ENCODE results near the gene ERRFI1. TPM values are rescaled to one million over a fixed set of nuclear protein-coding genes. Genes with fewer than 3 reads are reported as not detected.

The ERRFI1 gene
- total RNA-seq, 4 donors from 2014 or later: 26.4 to 96.8 (median 61.2) TPM

DNA sequence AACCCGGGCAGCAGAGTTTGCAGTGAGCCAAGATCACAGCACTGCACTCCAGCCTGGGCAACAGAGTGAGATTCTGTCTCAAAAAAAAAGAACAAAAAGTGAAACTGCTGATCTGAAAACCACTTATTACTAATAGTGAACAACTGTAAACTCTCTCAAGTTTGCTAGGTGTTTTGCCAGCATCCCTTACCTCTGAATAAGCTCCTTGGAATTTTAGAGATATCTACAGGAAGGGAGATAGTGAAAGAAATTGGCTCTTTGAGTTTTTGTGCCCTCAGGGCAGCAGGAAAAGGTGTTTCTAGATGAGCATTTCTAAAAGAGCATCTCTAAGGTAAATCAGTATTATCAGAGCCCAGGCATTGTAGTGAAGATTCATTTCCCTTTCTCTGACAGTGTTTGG lies 37.5 kb downstream of the ERRFI1 start:
- Histone ChIP-seq H3K9me3 (no peaks in the 10 kb centered on the region), H3K4me3 (no peak overlapping the region), H3K36me3 (peaks cover 0 to 37% (median 0%) of the 10 kb centered on the region in 3 donors), H3K27me3 (no peaks in the 10 kb centered on the region), H3K4me1 (no peaks in the 10 kb centered on the region), H3K27ac (no peak overlapping the region)
- DNase-seq: no peak
- no peak for TF ChIP-seq POLR2A (IDR thresholded peaks at IDR 0.05)
- TF ChIP-seq, protein P1, sequence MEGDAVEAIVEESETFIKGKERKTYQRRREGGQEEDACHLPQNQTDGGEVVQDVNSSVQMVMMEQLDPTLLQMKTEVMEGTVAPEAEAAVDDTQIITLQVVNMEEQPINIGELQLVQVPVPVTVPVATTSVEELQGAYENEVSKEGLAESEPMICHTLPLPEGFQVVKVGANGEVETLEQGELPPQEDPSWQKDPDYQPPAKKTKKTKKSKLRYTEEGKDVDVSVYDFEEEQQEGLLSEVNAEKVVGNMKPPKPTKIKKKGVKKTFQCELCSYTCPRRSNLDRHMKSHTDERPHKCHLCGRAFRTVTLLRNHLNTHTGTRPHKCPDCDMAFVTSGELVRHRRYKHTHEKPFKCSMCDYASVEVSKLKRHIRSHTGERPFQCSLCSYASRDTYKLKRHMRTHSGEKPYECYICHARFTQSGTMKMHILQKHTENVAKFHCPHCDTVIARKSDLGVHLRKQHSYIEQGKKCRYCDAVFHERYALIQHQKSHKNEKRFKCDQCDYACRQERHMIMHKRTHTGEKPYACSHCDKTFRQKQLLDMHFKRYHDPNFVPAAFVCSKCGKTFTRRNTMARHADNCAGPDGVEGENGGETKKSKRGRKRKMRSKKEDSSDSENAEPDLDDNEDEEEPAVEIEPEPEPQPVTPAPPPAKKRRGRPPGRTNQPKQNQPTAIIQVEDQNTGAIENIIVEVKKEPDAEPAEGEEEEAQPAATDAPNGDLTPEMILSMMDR (IDR thresholded peaks at IDR 0.05): no peak

DNA sequence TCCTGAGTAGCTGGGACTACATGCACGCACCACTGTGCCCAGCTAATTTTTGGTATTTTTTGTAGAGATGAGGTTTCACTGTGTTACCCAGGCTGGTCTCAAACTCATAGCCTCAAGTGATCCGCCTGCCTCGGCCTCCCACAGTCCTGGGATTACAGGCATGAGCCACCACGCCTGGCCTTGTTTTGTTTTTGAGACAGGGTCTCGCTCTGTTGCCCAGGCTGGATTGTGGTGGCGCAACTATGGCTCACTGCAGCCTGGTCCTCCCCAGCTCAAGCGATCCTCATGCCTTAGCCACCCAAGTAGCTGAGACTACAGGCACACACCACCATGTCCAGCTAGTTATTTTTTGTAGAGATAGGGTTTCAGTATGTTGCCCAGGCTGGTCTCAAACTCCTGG lies 38.6 kb downstream of the ERRFI1 start:
- Histone ChIP-seq H3K9me3 (no peaks in the 10 kb centered on the region), H3K36me3 (peaks cover 0 to 46% (median 0%) of the 10 kb centered on the region in 3 donors), H3K4me3 (no peak overlapping the region), H3K27ac (no peak overlapping the region), H3K27me3 (no peaks in the 10 kb centered on the region), H3K4me1 (peaks cover 0 to 2% (median 0%) of the 10 kb centered on the region in 4 donors)
- TF ChIP-seq POLR2A (IDR thresholded peaks at IDR 0.05): no peak
- TF ChIP-seq, protein P1 (IDR thresholded peaks at IDR 0.05): no peak
- DNase-seq: no peak

DNA sequence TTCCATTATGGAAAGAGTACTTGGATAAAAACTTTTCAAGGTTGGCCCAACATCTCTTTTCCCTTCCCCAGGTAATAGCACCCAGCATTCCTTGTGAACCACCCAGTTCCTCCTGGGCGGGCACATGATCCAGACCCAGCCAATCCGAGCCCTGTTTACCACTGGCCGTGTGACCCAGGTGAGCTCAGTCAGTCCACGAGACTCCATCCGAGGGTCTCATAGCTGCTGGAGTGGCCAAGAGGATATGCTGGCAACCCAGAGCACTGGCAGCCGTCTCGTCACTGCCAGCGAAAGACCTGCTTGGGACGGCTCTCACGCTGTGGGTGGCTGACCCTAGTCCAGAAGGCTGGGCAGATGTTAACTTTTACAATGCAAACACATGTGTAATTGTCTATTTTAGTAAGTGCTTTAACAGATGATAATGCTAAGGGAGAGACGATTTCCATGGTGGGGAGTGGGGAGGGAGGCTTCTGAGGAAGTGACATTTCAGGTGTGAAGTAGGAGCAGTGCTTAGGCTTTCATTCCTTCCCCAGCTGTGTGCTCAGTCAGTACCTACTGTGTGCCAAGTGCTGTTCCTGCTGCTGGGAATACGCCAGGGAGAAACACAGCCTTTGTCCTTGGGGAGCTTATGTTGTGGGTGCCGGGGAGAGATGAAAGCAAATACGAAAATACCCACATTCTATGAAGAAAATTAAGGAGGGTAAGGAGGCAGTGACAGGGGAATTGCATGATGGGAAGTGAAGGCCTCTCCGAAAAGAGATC lies 40.1 kb downstream of the ERRFI1 start:
- no peak for DNase-seq
- Histone ChIP-seq H3K36me3 (peaks cover 0 to 53% (median 0%) of the 10 kb centered on the region in 3 donors), H3K4me1 (peaks cover 0 to 7% (median 0%) of the 10 kb centered on the region in 4 donors), H3K27ac (no peak overlapping the region), H3K9me3 (no peaks in the 10 kb centered on the region), H3K27me3 (no peaks in the 10 kb centered on the region), H3K4me3 (no peak overlapping the region)
- TF ChIP-seq POLR2A (IDR thresholded peaks at IDR 0.05): no peak
- TF ChIP-seq, protein P1 (IDR thresholded peaks at IDR 0.05): no peak

DNA sequence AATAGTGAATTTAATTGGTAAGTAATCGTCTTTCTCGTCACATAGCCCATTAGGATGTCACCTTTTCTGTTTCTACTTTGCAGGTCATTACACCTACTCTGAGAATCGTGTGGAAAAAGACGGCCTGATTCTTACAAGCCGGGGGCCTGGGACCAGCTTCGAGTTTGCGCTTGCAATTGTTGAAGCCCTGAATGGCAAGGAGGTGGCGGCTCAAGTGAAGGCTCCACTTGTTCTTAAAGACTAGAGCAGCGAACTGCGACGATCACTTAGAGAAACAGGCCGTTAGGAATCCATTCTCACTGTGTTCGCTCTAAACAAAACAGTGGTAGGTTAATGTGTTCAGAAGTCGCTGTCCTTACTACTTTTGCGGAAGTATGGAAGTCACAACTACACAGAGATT lies 41.3 kb downstream of the ERRFI1 start:
- Histone ChIP-seq H3K27ac (no peak overlapping the region), H3K4me3 (no peak overlapping the region), H3K9me3 (no peaks in the 10 kb centered on the region), H3K36me3 (peaks cover 0 to 64% (median 0%) of the 10 kb centered on the region in 3 donors), H3K4me1 (peaks cover 0 to 7% (median 0%) of the 10 kb centered on the region in 4 donors), H3K27me3 (no peaks in the 10 kb centered on the region)
- no peak for TF ChIP-seq POLR2A (IDR thresholded peaks at IDR 0.05)
- TF ChIP-seq, protein P1 (IDR thresholded peaks at IDR 0.05): no peak
- DNase-seq: no peak

DNA sequence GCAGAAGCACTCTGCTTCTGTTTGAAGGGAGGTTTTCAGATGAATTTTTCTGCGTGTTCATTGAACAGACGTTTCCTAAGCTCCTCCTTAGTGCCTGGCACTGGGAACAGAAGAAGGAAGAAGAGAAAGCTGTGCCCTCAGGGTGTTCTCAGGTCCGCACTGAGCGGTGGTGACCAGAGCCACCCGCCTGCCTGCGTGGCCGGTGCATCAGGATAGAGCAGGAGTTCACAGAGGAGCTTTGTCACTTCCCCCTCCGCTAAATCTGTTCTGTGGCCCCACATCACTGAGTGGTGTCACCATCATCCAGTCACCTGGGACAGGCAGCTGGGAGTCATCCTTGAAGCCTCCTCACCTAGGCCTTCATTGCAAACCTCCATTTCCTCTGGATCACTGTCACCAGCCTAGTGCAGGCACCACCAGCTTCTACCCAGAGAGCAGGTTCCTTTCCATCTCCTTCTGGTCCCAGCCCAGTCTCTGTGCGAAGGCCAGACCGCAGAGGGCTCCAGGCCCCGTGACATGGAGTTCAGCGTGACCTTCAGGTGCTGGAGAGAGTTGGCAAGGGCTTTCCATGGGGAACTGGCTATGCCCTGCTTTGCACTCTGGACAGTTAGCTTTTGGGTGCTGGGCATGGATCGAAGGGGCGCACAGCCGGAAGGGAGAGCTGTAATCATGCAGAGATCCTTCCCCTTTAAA lies 42.9 kb downstream of the ERRFI1 start:
- Histone ChIP-seq H3K4me3 (no peak overlapping the region), H3K36me3 (peaks cover 0 to 80% (median 0%) of the 10 kb centered on the region in 3 donors), H3K27me3 (no peaks in the 10 kb centered on the region), H3K9me3 (no peaks in the 10 kb centered on the region), H3K4me1 (peaks cover 0 to 7% (median 0%) of the 10 kb centered on the region in 4 donors), H3K27ac (no peak overlapping the region)
- DNase-seq: no peak
- TF ChIP-seq, protein P1 (IDR thresholded peaks at IDR 0.05): no peak
- no peak for TF ChIP-seq POLR2A (IDR thresholded peaks at IDR 0.05)
